ENCODE data around the gene SRPX2.

The SRPX2 gene, protein sequence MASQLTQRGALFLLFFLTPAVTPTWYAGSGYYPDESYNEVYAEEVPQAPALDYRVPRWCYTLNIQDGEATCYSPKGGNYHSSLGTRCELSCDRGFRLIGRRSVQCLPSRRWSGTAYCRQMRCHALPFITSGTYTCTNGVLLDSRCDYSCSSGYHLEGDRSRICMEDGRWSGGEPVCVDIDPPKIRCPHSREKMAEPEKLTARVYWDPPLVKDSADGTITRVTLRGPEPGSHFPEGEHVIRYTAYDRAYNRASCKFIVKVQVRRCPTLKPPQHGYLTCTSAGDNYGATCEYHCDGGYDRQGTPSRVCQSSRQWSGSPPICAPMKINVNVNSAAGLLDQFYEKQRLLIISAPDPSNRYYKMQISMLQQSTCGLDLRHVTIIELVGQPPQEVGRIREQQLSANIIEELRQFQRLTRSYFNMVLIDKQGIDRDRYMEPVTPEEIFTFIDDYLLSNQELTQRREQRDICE

GRCh38 chrX:100643956-100644860, at the start of gene SRPX2:
TSS of gene SRPX2 (plus strand) at chrX:100644199. CDS start at chrX:100646323, 2,124 bp downstream.
- H3K4me3 ChIP-seq, result no peak within 1 kb of the TSS
- H3K36me3 ChIP-seq, result no peaks in the 10 kb centered on the region
- no peaks in the 10 kb centered on the region for H3K9me3 ChIP-seq (replicated peaks in 1 of 11)
- no peak for TF ChIP-seq Cebpa-rat (IDR thresholded peaks at IDR 0.05)
- peaks cover 30 to 40% (median 33%) of the 10 kb centered on the region in 10 experiments for H3K4me1 ChIP-seq
- peaks cover 0 to 80% (median 5%) of the 10 kb centered on the region in 11 experiments; a peak in 14 of 22 replicates for H3K27me3 ChIP-seq
- H3K27ac ChIP-seq, result no peak within 1 kb of the TSS
- peaks cover 0 to 12% (median 0%) of the 10 kb centered on the region in 11 experiments; a peak in 2 of 22 replicates for H4K20me1 ChIP-seq
- no peak within 1 kb of the TSS for H3K9ac ChIP-seq
- H3K4me2 ChIP-seq, result peak within 1 kb of the TSS; percentile 17 to 68 (median 38)

DNA sequence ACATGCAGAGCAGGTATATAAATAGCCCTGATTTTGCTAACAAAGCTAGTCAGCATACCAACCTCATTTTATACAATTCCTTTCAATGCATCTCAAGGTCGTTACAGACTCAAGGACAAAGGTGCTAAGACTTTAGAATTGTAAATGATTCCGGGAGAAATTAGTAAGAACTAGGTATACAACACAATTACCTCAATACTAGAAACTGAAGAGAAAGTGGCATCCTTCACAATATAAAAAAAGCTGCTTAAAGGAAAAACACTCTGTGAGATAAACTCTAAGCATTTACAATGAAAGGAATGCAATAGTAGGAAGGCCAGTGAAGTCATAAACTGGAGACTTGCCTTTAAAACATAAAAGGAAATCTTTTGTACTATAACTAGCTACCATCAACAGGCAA, 47.4 kb upstream of the SRPX2 start:
- no peaks in the 10 kb centered on the region for H3K9me3 ChIP-seq (replicated peaks in 1 of 11)
- H3K4me3 ChIP-seq, result no peak overlapping the region
- no peak for TF ChIP-seq Cebpa-rat (IDR thresholded peaks at IDR 0.05)
- H4K20me1 ChIP-seq, result 0 out of 22 replicates have a peak, but pooled peaks cover 0 to 10% (median 0%) of the 10 kb centered on the region in 11 experiments
- peaks cover 5 to 13% (median 8%) of the 10 kb centered on the region in 10 experiments; a peak in 16 of 20 replicates for H3K4me1 ChIP-seq
- H3K9ac ChIP-seq, result no peak overlapping the region
- peaks cover 0 to 92% (median 4%) of the 10 kb centered on the region in 11 experiments; a peak in 9 of 22 replicates for H3K27me3 ChIP-seq
- no peak overlapping the region for H3K4me2 ChIP-seq
- no peak overlapping the region for H3K27ac ChIP-seq
- no peaks in the 10 kb centered on the region for H3K36me3 ChIP-seq

GRCh38 chrX:100599456-100599855, 44.5 kb upstream of the SRPX2 start:
- H3K27me3 ChIP-seq, result peaks cover 0 to 84% (median 4%) of the 10 kb centered on the region in 11 experiments; a peak in 9 of 22 replicates
- no peak overlapping the region for H3K9ac ChIP-seq
- H3K9me3 ChIP-seq (replicated peaks in 1 of 11), result no peaks in the 10 kb centered on the region
- no peaks in the 10 kb centered on the region for H3K36me3 ChIP-seq
- no peak overlapping the region for H3K4me2 ChIP-seq
- no peak overlapping the region for H3K4me3 ChIP-seq
- TF ChIP-seq Cebpa-rat (IDR thresholded peaks at IDR 0.05), result no peak
- 0 out of 22 replicates have a peak, but pooled peaks cover 0 to 10% (median 0%) of the 10 kb centered on the region in 11 experiments for H4K20me1 ChIP-seq
- H3K27ac ChIP-seq, result no peak overlapping the region
- peaks cover 5 to 13% (median 8%) of the 10 kb centered on the region in 10 experiments; a peak in 16 of 20 replicates for H3K4me1 ChIP-seq

DNA sequence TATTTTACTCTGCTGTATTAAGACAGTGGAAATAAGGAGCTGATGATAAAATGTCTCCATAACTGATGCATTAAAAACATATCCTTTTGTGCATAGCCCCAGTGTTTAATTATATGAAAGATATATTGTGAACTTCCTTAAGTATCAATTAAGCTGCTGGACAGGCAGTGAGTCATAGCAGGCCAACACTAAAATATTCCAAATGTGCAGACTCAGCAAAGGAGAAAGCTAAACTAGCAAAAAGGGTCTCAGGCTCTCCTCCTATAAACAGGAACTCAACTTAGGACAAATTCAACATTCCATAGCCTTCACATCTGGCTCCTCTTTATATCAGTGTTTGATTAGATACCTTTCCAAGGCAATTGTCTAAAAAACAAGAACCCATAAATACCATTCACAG, 43.7 kb upstream of the SRPX2 start:
- Histone ChIP-seq H3K9ac (no peak overlapping the region), H4K20me1 (0 out of 22 replicates have a peak, but pooled peaks cover 0 to 10% (median 0%) of the 10 kb centered on the region in 11 experiments), H3K4me1 (peaks cover 5 to 13% (median 8%) of the 10 kb centered on the region in 10 experiments; a peak in 17 of 20 replicates), H3K9me3 (replicated peaks in 1 of 11) (no peaks in the 10 kb centered on the region), H3K27me3 (peaks cover 0 to 84% (median 4%) of the 10 kb centered on the region in 11 experiments; a peak in 10 of 22 replicates), H3K4me2 (peak overlapping the region; percentile 0 to 72 (median 30); a peak in 17 of 22 replicates), H3K4me3 (no peak overlapping the region), H3K36me3 (no peaks in the 10 kb centered on the region), H3K27ac (no peak overlapping the region)
- TF ChIP-seq Cebpa-rat (IDR thresholded peaks at IDR 0.05), result no peak

DNA sequence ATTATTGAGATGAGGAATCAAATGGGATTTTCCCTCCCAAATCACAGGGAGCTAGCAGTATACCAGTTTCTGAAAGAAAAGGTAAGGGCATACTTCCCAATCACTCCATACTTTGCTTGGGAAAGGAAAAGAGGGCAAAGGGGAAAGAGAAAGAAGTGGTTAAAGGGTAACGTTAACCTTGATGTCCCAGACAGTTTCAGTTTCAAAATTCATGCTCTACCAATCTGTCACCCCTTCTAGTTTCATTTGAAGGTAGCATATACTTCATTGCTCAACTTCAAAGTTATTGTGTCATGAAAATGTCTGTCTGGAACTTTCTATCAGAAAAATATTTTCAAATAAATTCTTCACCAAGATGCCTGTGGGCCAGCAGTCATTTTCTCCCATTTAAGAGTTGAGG, 43.2 kb upstream of the SRPX2 start:
- no peaks in the 10 kb centered on the region for H3K9me3 ChIP-seq (replicated peaks in 1 of 11)
- H3K36me3 ChIP-seq, result no peaks in the 10 kb centered on the region
- TF ChIP-seq Cebpa-rat (IDR thresholded peaks at IDR 0.05), result no peak
- peak overlapping the region; percentile 0 to 72 (median 30); a peak in 17 of 22 replicates for H3K4me2 ChIP-seq
- H3K27me3 ChIP-seq, result peaks cover 0 to 84% (median 4%) of the 10 kb centered on the region in 11 experiments; a peak in 10 of 22 replicates
- 0 out of 22 replicates have a peak, but pooled peaks cover 0 to 10% (median 0%) of the 10 kb centered on the region in 11 experiments for H4K20me1 ChIP-seq
- H3K27ac ChIP-seq, result no peak overlapping the region
- H3K4me1 ChIP-seq, result peaks cover 7 to 17% (median 11%) of the 10 kb centered on the region in 10 experiments; a peak in 18 of 20 replicates
- no peak overlapping the region for H3K4me3 ChIP-seq
- no peak overlapping the region for H3K9ac ChIP-seq

DNA sequence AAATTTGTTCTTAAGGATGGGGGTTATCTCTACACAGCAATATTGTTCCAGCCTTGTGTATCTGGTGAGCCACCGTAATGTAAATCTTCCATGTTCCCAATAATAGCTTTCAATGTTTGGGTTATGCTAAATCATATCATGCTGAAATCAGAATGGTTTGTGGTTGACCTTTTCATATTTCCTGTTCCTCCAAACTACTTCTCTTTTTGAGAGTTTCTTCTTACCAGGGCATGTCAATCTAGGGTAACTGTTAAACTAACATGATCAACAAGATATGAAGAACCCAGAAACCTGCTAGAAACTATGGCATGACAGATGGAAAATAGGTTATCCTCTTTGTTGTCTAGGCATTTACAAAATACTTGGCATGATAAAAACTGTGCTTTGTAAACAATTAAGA, 37.2 kb upstream of the SRPX2 start:
- Histone ChIP-seq H3K9ac (no peak overlapping the region), H3K4me2 (peak overlapping the region; percentile 63 to 88 (median 75)), H3K4me1 (peaks cover 17 to 24% (median 22%) of the 10 kb centered on the region in 10 experiments), H3K27me3 (peaks cover 0 to 91% (median 4%) of the 10 kb centered on the region in 11 experiments; a peak in 10 of 22 replicates), H3K9me3 (replicated peaks in 1 of 11) (no peaks in the 10 kb centered on the region), H3K27ac (peak overlapping the region in 5 of 11 experiments; percentile 10 to 33 (median 19); a peak in 4 of 22 replicates), H3K4me3 (no peak overlapping the region), H4K20me1 (peaks cover 0 to 12% (median 0%) of the 10 kb centered on the region in 11 experiments; a peak in 4 of 22 replicates), H3K36me3 (no peaks in the 10 kb centered on the region)
- TF ChIP-seq Cebpa-rat (IDR thresholded peaks at IDR 0.05), result no peak

- Histone ChIP-seq H4K20me1 (peaks cover 0 to 18% (median 0%) of the 10 kb centered on the region in 11 experiments; a peak in 4 of 22 replicates), H3K9ac (no peak overlapping the region), H3K4me3 (no peak overlapping the region), H3K27ac (no peak overlapping the region), H3K9me3 (replicated peaks in 1 of 11) (no peaks in the 10 kb centered on the region), H3K36me3 (no peaks in the 10 kb centered on the region), H3K4me1 (peaks cover 17 to 24% (median 22%) of the 10 kb centered on the region in 10 experiments), H3K4me2 (no peak overlapping the region), H3K27me3 (peaks cover 0 to 97% (median 0%) of the 10 kb centered on the region in 11 experiments; a peak in 10 of 22 replicates)
- no peak for TF ChIP-seq Cebpa-rat (IDR thresholded peaks at IDR 0.05)
Measured at GRCh38 chrX:100609591-100609990, 34.4 kb upstream of the SRPX2 start.

- Histone ChIP-seq H3K9ac (no peak overlapping the region), H3K4me2 (no peak overlapping the region), H3K9me3 (replicated peaks in 1 of 11) (no peaks in the 10 kb centered on the region), H3K27ac (no peak overlapping the region), H4K20me1 (peaks cover 0 to 11% (median 0%) of the 10 kb centered on the region in 11 experiments; a peak in 3 of 22 replicates), H3K36me3 (no peaks in the 10 kb centered on the region), H3K4me1 (peaks cover 5 to 8% (median 6%) of the 10 kb centered on the region in 10 experiments; a peak in 19 of 20 replicates), H3K27me3 (peaks cover 0 to 97% (median 0%) of the 10 kb centered on the region in 11 experiments; a peak in 9 of 22 replicates), H3K4me3 (no peak overlapping the region)
- no peak for TF ChIP-seq Cebpa-rat (IDR thresholded peaks at IDR 0.05)
Measured at GRCh38 chrX:100611951-100612350, 32.0 kb upstream of the SRPX2 start.
